Kidney epithelial cell (primary cell): ENCODE data around the gene NRXN2. TPM values are rescaled to one million over a fixed set of nuclear protein-coding genes. Genes with fewer than 3 reads are reported as not detected.

Experiments
- DNase-seq: peaks from one replicate; pipeline ENCODE4 v3.0.0-alpha.2; 2010; ENCODE audit warnings: low read depth
- H3K27me3 ChIP-seq: 2 replicates; pipeline ENCODE4 v1.6.0; 2011; ENCODE audit warnings: low read length; ENCODE audit not compliant: control insufficient read depth, insufficient read depth
- H3K36me3 ChIP-seq: 2 replicates; pipeline ENCODE4 v1.5.1; 2011; ENCODE audit warnings: low read length; ENCODE audit not compliant: control insufficient read depth, insufficient read depth
- H3K4me3 ChIP-seq: 2 replicates; pipeline ENCODE4 v1.5.1; 2011; ENCODE audit warnings: low read depth, mild to moderate bottlenecking, control low read depth, low read length
- CTCF ChIP-seq: IDR thresholded peaks from 2 replicates; pipeline ENCODE4 v1.5.1; 2011; ENCODE audit warnings: mild to moderate bottlenecking, moderate library complexity, low read length, control low read depth, inconsistent platforms; ENCODE audit not compliant: insufficient read depth, poor library complexity, severe bottlenecking
- total RNA-seq: library from RNA; depleted of rRNA; stranded (reverse); fragments of >200 nt; gene quantifications from 2 replicates; pipeline ENCODE4 v1.2.3, GENCODE V29; 2015

Gene NRXN2
- total RNA-seq, 1 donor from 2014 or later = not detected

- TF ChIP-seq CTCF = no peak
Observed at GRCh38 chr11:64718084-64718779, 4.8 kb downstream of the NRXN2 start.

DNA sequence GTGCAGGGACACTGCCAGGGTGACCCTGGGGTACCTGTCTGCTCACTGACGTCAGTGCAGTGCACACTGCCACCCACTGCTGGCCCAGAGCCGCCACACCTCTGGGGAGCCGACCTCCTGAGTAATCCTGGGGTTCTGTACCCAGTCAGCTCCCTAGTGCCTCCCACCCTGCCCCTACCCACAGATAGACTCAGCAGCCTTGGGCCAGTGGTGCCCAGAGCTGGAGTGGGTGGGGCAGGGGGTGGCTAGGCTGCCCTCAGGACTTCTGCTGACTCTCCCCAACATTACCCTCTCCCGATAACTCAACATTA lies 5.8 kb downstream of the NRXN2 start:
- no peak for DNase-seq
- peaks cover 85% of the 10 kb centered on the region for H3K27me3 ChIP-seq
- H3K4me3 ChIP-seq = no peak overlapping the region
- no peak for TF ChIP-seq CTCF
- H3K36me3 ChIP-seq = no peaks in the 10 kb centered on the region

More at GRCh38 chr11:64718084-64718779, 4.8 kb downstream of the NRXN2 start:
- Histone ChIP-seq H3K36me3 (no peaks in the 10 kb centered on the region), H3K4me3 (no peak overlapping the region), H3K27me3 (peaks cover 82% of the 10 kb centered on the region)
- no peak for DNase-seq

DNA sequence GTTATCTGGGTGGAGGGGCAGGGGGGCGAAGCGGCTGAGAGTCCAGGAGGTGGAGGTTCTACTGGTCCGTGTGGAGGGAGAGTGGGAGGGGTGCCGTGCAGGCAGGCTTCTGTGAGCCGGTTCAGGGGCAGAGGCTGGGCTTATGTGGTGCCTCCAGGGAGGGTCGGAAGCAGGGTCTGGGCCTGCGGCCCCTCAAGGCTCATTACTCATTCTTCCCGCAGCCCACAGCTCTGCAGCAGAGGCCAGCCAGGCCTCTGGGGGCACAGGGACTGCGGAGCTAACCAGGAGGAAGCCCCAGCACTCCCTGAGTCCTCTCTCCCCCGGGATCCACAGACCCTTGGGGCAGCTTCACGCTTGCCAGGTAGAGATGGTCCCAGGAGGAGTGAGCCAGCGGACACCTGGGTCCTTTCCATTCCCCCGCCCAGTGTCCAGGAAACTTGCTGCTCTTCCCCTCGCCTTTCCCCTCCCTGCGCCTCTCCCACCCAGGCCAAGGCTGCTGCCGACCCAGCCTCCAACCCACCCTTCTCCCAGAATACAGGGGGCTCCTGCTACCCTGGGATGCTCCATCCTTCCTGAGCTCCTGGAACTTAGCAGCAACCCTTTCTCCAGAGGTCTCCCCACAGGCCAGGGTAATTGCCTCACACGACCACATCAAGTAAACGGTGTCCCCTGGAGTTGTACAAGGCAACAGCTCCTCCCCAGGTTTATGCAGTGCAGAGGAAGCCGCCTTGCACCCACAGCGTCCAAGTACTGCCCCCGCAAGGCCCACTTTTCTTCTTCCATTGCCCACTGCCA lies 6.3 kb downstream of the NRXN2 start:
- Histone ChIP-seq H3K27me3 (peaks cover 85% of the 10 kb centered on the region), H3K36me3 (no peaks in the 10 kb centered on the region), H3K4me3 (no peak overlapping the region)
- no peak for TF ChIP-seq CTCF
- no peak for DNase-seq

GRCh38 chr11:64715756-64716472 lies 7.1 kb downstream of the NRXN2 start:
- no peak overlapping the region for H3K4me3 ChIP-seq
- peaks cover 85% of the 10 kb centered on the region for H3K27me3 ChIP-seq
- DNase-seq = no peak
- TF ChIP-seq CTCF = no peak
- H3K36me3 ChIP-seq = no peaks in the 10 kb centered on the region

DNA sequence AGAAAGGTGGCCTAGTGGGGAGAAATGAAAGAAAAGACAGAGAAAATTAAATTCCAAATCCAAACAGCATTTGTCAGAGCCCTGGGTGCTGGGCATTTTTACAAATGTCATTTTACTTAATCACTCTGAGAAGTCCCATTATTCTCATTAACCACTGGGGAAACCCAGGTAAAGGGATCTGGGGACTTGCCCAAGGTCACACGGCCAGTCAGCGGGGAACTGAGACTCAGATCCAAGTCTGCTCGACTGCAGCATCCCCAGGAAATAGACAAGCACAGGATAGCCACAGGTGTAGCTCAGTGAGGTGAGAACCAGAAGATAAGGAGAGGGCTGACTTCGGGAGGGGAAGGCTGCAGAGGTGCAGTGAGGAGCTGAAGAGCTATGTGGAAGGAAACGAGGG lies 7.9 kb downstream of the NRXN2 start:
- Histone ChIP-seq H3K36me3 (no peaks in the 10 kb centered on the region), H3K4me3 (no peak overlapping the region), H3K27me3 (peaks cover 85% of the 10 kb centered on the region)
- DNase-seq = no peak
- no peak for TF ChIP-seq CTCF
